Body of pancreas (tissue), 4 donors: ENCODE data around the gene AQP12B.
"Not testable (repeated sequence)": the region's sequence is repeated elsewhere in the genome, so short reads cannot be mapped to it uniquely, and the experiment has no call there.

Source experiments
- POLR2A ChIP-seq, 3 donors: fragments of 450-650 bp; IDR thresholded peaks; one replicate each; pipeline ENCODE4 v1.6.1; 2016; ENCODE audit warnings: antibody characterized with exemption in 3 of 3, mild to moderate bottlenecking in 2 of 3
- TF ChIP-seq, protein P1 (sequence below), 7 experiments: fragments of 450-650 bp in 4 of 7; fragments of 200-600 bp in 3 of 7; sonication (generic) in 3 of 7; IDR thresholded peaks; one replicate each; pipeline ENCODE4 v1.5.1; 2016 to 2019; ENCODE audit warnings: antibody characterized with exemption in 7 of 7

DNA sequence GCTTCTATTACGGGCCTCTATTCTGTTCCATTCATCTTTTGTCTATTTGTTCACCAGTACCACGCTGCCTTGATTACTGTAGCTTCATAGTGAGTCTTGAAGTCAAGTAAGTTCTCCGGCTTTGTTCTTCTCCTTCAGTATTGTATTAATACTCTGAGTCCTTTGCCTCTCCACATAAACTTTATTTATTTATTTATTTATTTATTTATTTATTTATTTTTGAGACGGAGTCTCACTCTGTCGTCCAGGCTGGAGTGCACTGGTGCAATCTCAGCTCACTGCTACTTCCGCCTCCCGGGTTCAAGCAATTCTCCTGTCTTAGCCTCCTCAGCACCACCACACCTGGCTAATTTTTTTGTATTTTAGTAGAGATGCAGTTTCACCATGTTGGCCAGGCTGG is 22.8 kb downstream of the AQP12B start:
- TF ChIP-seq, protein P1, sequence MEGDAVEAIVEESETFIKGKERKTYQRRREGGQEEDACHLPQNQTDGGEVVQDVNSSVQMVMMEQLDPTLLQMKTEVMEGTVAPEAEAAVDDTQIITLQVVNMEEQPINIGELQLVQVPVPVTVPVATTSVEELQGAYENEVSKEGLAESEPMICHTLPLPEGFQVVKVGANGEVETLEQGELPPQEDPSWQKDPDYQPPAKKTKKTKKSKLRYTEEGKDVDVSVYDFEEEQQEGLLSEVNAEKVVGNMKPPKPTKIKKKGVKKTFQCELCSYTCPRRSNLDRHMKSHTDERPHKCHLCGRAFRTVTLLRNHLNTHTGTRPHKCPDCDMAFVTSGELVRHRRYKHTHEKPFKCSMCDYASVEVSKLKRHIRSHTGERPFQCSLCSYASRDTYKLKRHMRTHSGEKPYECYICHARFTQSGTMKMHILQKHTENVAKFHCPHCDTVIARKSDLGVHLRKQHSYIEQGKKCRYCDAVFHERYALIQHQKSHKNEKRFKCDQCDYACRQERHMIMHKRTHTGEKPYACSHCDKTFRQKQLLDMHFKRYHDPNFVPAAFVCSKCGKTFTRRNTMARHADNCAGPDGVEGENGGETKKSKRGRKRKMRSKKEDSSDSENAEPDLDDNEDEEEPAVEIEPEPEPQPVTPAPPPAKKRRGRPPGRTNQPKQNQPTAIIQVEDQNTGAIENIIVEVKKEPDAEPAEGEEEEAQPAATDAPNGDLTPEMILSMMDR (IDR thresholded peaks at IDR 0.05), result not testable (repeated sequence)
- not testable (repeated sequence) for TF ChIP-seq POLR2A (IDR thresholded peaks at IDR 0.05)
